ENCODE results near the gene ABHD16B.

ABHD16B gene

DNA sequence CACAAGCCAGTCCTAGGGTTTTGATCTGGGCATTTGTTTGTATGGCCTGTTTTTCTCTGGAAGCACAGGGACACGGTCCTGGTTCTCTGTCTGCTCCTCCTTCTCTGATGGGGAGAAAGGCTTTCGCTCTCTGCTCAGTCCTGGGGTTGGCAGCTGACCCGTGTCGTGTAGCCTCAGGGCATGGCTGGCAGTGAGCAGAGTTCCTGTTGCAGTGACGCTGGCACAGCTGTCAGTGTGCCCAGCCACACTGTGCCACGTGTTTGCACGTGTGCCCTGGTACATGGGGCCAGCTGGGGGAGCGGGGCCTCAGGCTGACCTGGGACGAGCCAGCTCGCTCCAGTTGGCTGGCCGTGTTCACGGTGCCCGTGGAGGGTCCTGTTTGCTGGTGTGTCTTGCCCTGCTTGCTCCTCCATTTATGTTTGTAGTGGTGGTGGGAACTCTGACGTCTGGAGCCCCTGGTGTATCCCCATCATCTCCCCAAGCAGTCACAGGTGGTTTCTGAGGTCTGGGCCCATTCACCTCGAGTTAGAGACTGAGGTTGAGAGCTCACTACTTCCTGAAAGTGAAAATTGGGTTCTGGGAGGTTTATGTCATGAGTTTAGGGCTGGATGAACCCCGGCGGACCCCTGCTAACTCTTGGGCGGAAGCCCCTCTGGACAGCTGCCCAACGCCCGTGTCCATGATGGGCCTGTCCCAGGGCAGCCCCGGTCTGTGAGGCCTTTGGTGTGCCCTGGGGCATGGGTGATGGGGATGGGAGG is 23.4 kb downstream of the ABHD16B start:
- Histone ChIP-seq H3K27me3 (ENCODE audit: insufficient read depth, low read length) (no peaks in the 10 kb centered on the region), H3K9me3 (ENCODE audit: insufficient read depth, low read depth, low read length) (no peaks in the 10 kb centered on the region), H3K36me3 (ENCODE audit: insufficient read depth, low read depth, low read length) (peaks cover 60% of the 10 kb centered on the region), H3K9ac (ENCODE audit: low read depth, low read length) (no peak overlapping the region), H3K4me1 (ENCODE audit: insufficient read depth, low read length) (no peaks in the 10 kb centered on the region), H3K27ac (ENCODE audit: low read length) (no peak overlapping the region), H3K4me3 (ENCODE audit: low read length) (no peak overlapping the region)

DNA sequence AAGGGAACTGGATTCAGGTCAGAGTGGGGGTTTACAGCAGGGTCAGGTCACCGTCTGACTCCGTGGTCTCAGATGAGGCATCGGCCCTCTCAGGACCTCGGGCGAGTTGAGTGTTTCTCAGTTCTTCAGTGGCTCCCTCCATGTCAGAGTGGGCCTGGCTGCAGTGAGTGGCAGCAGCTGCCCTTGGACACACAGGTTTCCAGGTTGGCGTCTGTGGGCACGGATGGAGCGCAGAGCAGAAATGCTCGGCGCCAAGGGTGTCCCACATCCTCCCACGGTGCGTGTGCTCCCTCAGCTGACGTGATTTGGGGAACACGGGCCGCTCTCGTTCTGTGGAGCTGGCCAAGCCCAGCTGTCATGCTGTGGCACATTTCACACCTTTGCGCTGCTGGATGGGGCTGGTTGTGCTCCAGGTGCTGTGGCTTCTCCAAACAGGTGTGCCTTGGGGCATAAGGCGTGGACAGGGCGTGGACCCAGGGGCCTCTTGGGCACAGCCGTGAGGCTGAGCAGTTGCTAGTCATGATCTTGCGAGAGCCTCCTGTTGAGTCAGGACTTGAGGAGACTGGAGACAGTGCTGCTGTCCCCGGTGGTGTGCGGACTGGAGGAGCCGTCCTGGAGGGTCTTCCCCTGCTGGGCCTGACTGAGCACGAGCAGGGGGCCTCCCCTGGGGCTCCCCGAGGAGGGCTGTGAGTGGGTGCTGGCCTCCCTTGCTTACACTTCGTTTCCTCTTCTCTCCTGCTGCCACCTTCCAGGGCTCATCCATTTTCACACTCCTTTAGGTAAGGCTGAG is 24.2 kb downstream of the ABHD16B start:
- no peaks in the 10 kb centered on the region for H3K27me3 ChIP-seq (ENCODE audit: insufficient read depth, low read length)
- no peaks in the 10 kb centered on the region for H3K4me1 ChIP-seq (ENCODE audit: insufficient read depth, low read length)
- peaks cover 68% of the 10 kb centered on the region for H3K36me3 ChIP-seq (ENCODE audit: insufficient read depth, low read depth, low read length)
- H3K9ac ChIP-seq (ENCODE audit: low read depth, low read length): no peak overlapping the region
- no peak overlapping the region for H3K4me3 ChIP-seq (ENCODE audit: low read length)
- no peaks in the 10 kb centered on the region for H3K9me3 ChIP-seq (ENCODE audit: insufficient read depth, low read depth, low read length)
- no peak overlapping the region for H3K27ac ChIP-seq (ENCODE audit: low read length)

DNA sequence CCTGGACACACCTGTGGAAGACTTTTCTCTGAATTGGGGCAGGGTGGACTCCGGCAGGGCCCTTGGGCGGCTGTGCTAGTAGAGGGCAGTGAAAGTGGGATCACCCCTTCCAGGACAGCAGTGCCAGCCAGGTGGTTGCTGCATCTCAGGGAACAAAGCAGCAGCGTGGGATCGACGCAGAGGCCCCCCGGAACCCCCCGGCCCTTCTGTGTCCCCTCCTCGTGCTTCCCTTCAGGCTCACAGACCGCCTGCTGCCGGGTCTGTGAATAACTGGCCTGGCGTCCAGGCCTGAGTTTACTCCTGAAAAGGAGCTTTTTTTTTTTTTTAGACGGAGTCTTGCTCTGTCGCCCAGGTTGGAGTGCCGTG is 24.7 kb downstream of the ABHD16B start:
- Histone ChIP-seq H3K36me3 (ENCODE audit: insufficient read depth, low read depth, low read length) (peaks cover 74% of the 10 kb centered on the region), H3K9me3 (ENCODE audit: insufficient read depth, low read depth, low read length) (no peaks in the 10 kb centered on the region), H3K27me3 (ENCODE audit: insufficient read depth, low read length) (no peaks in the 10 kb centered on the region), H3K27ac (ENCODE audit: low read length) (no peak overlapping the region), H3K9ac (ENCODE audit: low read depth, low read length) (no peak overlapping the region), H3K4me1 (ENCODE audit: insufficient read depth, low read length) (no peaks in the 10 kb centered on the region), H3K4me3 (ENCODE audit: low read length) (no peak overlapping the region)

DNA sequence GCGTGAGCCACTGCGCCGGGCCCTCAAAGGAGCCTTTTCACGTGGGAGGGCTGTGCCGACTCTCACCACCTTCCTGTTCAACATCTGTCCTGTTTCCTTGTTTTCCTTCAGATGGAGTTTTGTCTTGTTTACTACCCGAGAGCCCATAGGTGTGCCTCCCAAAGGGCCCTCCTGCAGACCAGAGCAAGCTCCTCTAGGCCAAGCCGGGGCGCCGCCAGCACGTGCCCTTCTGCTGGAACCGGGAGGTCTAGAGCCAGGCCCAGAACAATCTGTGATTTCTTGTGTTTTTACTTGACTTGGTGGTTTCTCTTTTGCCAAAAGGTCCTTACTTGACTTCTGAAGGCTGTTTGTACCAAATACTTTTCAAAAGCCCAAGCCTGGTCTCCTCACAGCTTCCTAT is 25.6 kb downstream of the ABHD16B start:
- H3K9ac ChIP-seq (ENCODE audit: low read depth, low read length): no peak overlapping the region
- H3K4me1 ChIP-seq (ENCODE audit: insufficient read depth, low read length): no peaks in the 10 kb centered on the region
- H3K4me3 ChIP-seq (ENCODE audit: low read length): no peak overlapping the region
- H3K27me3 ChIP-seq (ENCODE audit: insufficient read depth, low read length): no peaks in the 10 kb centered on the region
- no peaks in the 10 kb centered on the region for H3K9me3 ChIP-seq (ENCODE audit: insufficient read depth, low read depth, low read length)
- H3K36me3 ChIP-seq (ENCODE audit: insufficient read depth, low read depth, low read length): peaks cover 78% of the 10 kb centered on the region
- H3K27ac ChIP-seq (ENCODE audit: low read length): no peak overlapping the region

DNA sequence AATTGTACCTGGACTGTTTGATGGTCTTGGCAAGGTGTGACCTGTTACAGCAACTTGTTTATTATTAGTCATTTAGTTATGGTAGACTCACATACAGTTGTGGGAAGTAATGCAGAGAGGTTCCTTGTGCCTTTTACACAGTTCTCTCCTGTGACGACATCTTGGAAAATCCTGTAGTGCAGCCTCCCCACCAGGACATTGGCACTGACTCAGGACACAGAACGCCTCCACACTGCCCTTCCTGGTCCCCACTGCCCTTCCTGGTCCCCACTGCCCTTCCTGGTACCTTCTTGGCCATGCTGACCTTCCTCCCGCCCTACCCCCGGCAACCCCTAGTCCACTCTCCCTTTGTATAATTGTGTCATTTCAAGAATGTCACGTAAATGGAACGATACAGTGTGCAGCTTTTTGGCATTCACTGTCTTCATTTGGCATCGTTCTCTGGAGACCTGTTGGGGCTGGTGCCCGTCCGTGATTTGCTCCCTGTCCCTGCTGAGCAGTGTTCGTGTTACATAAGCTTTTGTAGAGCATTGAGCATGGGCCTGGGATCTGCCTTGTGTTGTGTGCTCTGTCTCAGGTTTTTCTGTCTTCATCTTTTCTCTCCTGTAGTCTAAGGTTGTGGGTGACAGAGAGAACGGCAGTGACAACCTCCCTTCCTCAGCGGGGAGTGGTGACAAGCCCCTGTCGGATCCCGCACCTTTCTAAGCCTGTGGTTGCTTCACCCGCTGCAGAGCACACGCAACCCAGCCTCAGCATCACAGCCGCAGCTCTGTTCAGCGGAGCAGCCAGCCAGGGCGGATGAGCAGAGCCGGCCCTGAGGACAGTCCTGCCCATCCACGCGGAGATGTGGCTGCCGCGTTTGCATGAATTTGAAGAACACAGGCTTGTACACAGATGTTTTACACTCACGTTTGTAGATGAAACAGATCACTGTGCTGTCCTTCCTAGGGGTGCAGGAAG is 28.2 kb downstream of the ABHD16B start:
- H3K4me3 ChIP-seq (ENCODE audit: low read length): no peak overlapping the region
- H3K4me1 ChIP-seq (ENCODE audit: insufficient read depth, low read length): no peaks in the 10 kb centered on the region
- H3K9ac ChIP-seq (ENCODE audit: low read depth, low read length): no peak overlapping the region
- no peaks in the 10 kb centered on the region for H3K27me3 ChIP-seq (ENCODE audit: insufficient read depth, low read length)
- no peak overlapping the region for H3K27ac ChIP-seq (ENCODE audit: low read length)
- no peaks in the 10 kb centered on the region for H3K9me3 ChIP-seq (ENCODE audit: insufficient read depth, low read depth, low read length)
- peaks cover 53% of the 10 kb centered on the region for H3K36me3 ChIP-seq (ENCODE audit: insufficient read depth, low read depth, low read length)

DNA sequence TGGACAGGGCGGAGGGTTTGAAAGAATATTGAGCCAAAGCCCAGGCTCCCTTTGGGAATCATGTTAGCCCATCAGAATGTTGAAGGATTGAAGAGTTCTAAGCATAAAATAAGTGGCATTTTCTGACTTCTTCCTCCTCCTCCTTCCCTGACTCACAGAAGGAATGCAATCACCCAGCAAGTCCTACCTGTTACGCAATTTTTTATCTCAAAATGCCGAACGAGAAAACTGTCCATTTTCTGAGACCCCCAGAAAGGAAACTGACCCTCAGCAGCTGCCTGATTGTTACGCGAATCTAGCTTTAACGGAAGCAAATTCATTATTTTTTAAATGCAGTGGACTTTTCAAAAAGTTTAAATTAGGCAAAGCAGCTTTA is 28.9 kb downstream of the ABHD16B start:
- Histone ChIP-seq H3K36me3 (ENCODE audit: insufficient read depth, low read depth, low read length) (peaks cover 47% of the 10 kb centered on the region), H3K4me1 (ENCODE audit: insufficient read depth, low read length) (no peaks in the 10 kb centered on the region), H3K9ac (ENCODE audit: low read depth, low read length) (no peak overlapping the region), H3K9me3 (ENCODE audit: insufficient read depth, low read depth, low read length) (no peaks in the 10 kb centered on the region), H3K27ac (ENCODE audit: low read length) (no peak overlapping the region), H3K4me3 (ENCODE audit: low read length) (no peak overlapping the region), H3K27me3 (ENCODE audit: insufficient read depth, low read length) (no peaks in the 10 kb centered on the region)

DNA sequence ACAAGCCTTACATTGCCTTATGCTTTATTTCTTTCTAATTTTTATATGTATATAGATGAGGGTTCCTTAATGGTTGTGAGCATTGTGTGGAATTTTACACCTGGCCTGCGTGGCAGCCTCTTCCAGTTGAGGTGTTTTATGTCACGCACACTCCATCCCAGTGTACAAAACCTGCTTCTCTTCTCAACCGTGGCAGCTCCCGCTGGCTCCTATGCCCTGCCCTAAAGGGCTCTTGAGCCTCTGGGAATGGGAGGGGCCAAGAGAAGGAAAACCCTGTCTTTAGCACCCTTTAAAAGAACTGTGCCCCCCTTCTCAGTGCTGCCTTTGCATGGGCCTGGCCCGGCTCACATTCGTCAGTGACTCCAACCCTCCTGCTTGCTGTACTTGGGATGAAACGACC is 29.3 kb downstream of the ABHD16B start:
- H3K4me1 ChIP-seq (ENCODE audit: insufficient read depth, low read length): no peaks in the 10 kb centered on the region
- no peaks in the 10 kb centered on the region for H3K9me3 ChIP-seq (ENCODE audit: insufficient read depth, low read depth, low read length)
- H3K27me3 ChIP-seq (ENCODE audit: insufficient read depth, low read length): no peaks in the 10 kb centered on the region
- H3K9ac ChIP-seq (ENCODE audit: low read depth, low read length): no peak overlapping the region
- H3K27ac ChIP-seq (ENCODE audit: low read length): no peak overlapping the region
- no peak overlapping the region for H3K4me3 ChIP-seq (ENCODE audit: low read length)
- H3K36me3 ChIP-seq (ENCODE audit: insufficient read depth, low read depth, low read length): peaks cover 43% of the 10 kb centered on the region

DNA sequence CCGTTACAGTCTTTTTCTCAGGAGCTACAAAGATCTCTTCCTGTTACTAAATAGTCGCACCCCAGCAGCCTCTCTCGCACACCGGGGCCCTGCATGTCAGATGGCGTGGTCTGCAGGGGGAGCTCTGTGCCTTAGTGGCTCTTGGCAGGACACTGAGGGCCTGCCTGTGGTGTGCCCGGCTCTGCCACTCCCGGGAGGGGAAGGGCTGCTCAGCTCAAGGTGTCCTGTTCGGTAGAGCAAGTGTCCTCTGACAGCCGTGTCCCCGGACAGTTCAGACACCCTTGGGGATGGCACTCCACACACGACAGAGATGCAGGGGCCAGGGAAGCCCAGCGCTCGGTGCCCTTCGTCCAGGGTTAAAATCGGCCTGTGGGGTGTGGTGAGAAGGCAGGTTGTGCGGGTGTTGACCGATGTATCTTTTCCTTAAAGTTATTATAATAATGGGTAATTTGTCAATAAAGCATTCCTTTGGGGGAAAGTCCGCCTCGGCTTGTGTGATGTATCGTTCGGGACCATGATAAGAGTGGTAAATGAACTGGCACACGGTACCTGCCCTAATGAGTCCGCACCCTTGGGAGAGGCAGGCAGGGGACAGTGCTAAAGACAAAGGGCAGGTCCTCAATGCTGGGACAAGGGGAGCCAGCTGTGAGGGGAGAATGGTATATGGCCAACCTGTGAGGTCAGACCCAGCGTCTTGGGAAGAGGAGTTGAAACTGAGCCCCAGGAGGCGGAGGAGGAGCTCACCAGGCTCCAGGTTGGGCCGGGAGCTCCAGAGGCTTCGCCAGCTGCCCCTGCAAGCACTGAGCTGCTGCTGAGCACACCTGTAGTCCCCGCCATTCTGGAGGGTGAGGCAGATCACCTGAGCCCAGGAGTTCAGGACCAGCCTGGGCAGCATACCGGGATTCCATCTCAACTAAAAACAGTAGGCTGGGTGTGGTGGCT is 30.0 kb downstream of the ABHD16B start:
- H3K27ac ChIP-seq (ENCODE audit: low read length): no peak overlapping the region
- H3K4me3 ChIP-seq (ENCODE audit: low read length): no peak overlapping the region
- H3K4me1 ChIP-seq (ENCODE audit: insufficient read depth, low read length): no peaks in the 10 kb centered on the region; the same call in 1 of the 2 replicates
- peaks cover 43% of the 10 kb centered on the region for H3K36me3 ChIP-seq (ENCODE audit: insufficient read depth, low read depth, low read length)
- H3K9ac ChIP-seq (ENCODE audit: low read depth, low read length): no peak overlapping the region
- H3K9me3 ChIP-seq (ENCODE audit: insufficient read depth, low read depth, low read length): no peaks in the 10 kb centered on the region
- H3K27me3 ChIP-seq (ENCODE audit: insufficient read depth, low read length): no peaks in the 10 kb centered on the region

DNA sequence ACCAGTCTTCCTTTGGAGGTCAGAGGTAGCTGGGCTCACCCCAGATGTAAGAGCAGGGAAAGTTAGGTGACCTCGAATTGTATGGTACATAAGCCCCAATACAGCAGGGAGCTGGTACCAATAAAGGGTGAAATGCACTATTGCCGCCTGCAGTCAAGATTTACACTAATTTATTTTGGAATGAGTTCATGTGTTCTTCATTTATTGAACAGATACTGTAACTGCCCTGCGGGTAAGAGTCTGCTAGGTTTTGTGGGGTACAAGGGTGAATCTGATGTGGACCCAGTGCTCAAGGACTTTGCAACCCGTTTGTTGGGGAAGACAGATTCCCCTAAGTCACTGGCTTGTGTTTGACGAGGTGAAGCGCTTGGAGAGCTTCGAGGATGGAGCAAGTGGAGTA is 31.1 kb downstream of the ABHD16B start:
- Histone ChIP-seq H3K27me3 (ENCODE audit: insufficient read depth, low read length) (no peaks in the 10 kb centered on the region), H3K4me1 (ENCODE audit: insufficient read depth, low read length) (peaks cover 6% of the 10 kb centered on the region; the same call in 1 of the 2 replicates), H3K4me3 (ENCODE audit: low read length) (no peak overlapping the region), H3K9me3 (ENCODE audit: insufficient read depth, low read depth, low read length) (no peaks in the 10 kb centered on the region), H3K27ac (ENCODE audit: low read length) (no peak overlapping the region), H3K36me3 (ENCODE audit: insufficient read depth, low read depth, low read length) (peaks cover 36% of the 10 kb centered on the region), H3K9ac (ENCODE audit: low read depth, low read length) (no peak overlapping the region; the same call in 1 of the 2 replicates)

DNA sequence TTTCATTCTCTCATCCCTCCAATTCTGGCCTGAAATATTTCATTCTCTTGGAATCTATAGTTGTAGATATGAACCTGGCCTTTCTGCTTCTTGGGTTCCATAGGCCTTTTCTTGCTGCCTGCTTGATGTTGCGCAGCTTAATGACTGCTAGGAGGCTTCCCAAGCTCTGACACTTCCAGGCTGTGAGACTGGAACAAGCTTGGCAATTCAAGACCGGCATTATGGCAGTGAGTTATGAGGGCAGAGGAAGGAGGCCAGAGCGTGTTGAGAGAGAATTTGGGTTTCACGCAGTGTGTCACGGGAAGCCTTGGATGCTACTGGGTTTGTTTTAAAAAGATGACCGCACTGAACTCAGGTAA is 32.7 kb downstream of the ABHD16B start:
- H3K9me3 ChIP-seq (ENCODE audit: insufficient read depth, low read depth, low read length): no peaks in the 10 kb centered on the region
- H3K9ac ChIP-seq (ENCODE audit: low read depth, low read length): no peak overlapping the region
- H3K27me3 ChIP-seq (ENCODE audit: insufficient read depth, low read length): no peaks in the 10 kb centered on the region
- H3K4me3 ChIP-seq (ENCODE audit: low read length): peak overlapping the region; percentile 67
- peaks cover 6% of the 10 kb centered on the region; the same call in 1 of the 2 replicates for H3K4me1 ChIP-seq (ENCODE audit: insufficient read depth, low read length)
- H3K27ac ChIP-seq (ENCODE audit: low read length): no peak overlapping the region
- H3K36me3 ChIP-seq (ENCODE audit: insufficient read depth, low read depth, low read length): peaks cover 25% of the 10 kb centered on the region
